Hepatocyte (in vitro differentiated cells): ENCODE data around the gene HMG20A. TPM values are rescaled to one million over a fixed set of nuclear protein-coding genes. Genes with fewer than 3 reads are reported as not detected.

Experiments used
- DNase-seq: peaks from one replicate; pipeline ENCODE4 v3.0.0-alpha.2; 2016; ENCODE audit warnings: low spot score
- H2AFZ ChIP-seq: fragments of 200-600 bp; sonication (generic); 2 replicates; pipeline ENCODE4 v1.6.0; 2016; ENCODE audit warnings: antibody characterized with exemption, mild to moderate bottlenecking
- H3K27ac ChIP-seq: fragments of 200-600 bp; sonication (generic); 2 replicates; pipeline ENCODE4 v1.5.1; 2016; ENCODE audit warnings: mild to moderate bottlenecking
- H3K27me3 ChIP-seq: fragments of 200-600 bp; sonication (generic); 2 replicates; pipeline ENCODE4 v1.6.1; 2016
- H3K36me3 ChIP-seq: fragments of 200-600 bp; sonication (generic); replicated peaks from 2 replicates; pipeline ENCODE4 v1.5.1; 2016; ENCODE audit warnings: low read depth; ENCODE audit not compliant: insufficient read depth
- H3K4me1 ChIP-seq: fragments of 200-600 bp; sonication (generic); 2 replicates; pipeline ENCODE4 v1.5.1; 2016; ENCODE audit warnings: mild to moderate bottlenecking, moderate library complexity; ENCODE audit not compliant: insufficient read depth
- H3K4me2 ChIP-seq: fragments of 200-600 bp; sonication (generic); 2 replicates; pipeline ENCODE4 v1.6.0; 2016
- H3K4me3 ChIP-seq: fragments of 200-600 bp; sonication (generic); 2 replicates; pipeline ENCODE4 v1.5.1; 2016; ENCODE audit warnings: mild to moderate bottlenecking
- H3K79me2 ChIP-seq: fragments of 200-600 bp; sonication (generic); 2 replicates; pipeline ENCODE4 v1.6.0; 2017; ENCODE audit warnings: mild to moderate bottlenecking
- H3K9me2 ChIP-seq: fragments of 200-600 bp; sonication (generic); replicated peaks from 2 replicates; pipeline ENCODE4 v1.6.0; 2017; ENCODE audit warnings: mild to moderate bottlenecking; ENCODE audit not compliant: insufficient read depth
- H3K9me3 ChIP-seq: fragments of 200-600 bp; sonication (generic); 2 replicates; pipeline ENCODE4 v1.5.1; 2016; ENCODE audit warnings: low read depth, mild to moderate bottlenecking
- H4K20me1 ChIP-seq: fragments of 200-600 bp; sonication (generic); 2 replicates; pipeline ENCODE4 v1.6.0; 2016; ENCODE audit warnings: mild to moderate bottlenecking; ENCODE audit not compliant: insufficient read depth, poor library complexity, severe bottlenecking
- EZH2 ChIP-seq: fragments of 200-600 bp; sonication (generic); IDR thresholded peaks from 2 replicates; pipeline ENCODE4 v1.6.1; 2016; ENCODE audit warnings: antibody characterized with exemption, mild to moderate bottlenecking, borderline replicate concordance
- EZH2phosphoT487 ChIP-seq: fragments of 200-600 bp; sonication (generic); IDR thresholded peaks from one replicate; pipeline ENCODE4 v1.6.1; 2018; ENCODE audit warnings: antibody characterized with exemption, mild to moderate bottlenecking, low read depth, moderate library complexity; ENCODE audit not compliant: unreplicated experiment, severe bottlenecking
- WGBS: methylation state at CpG from one replicate; pipeline ENCODE4 v1.1.6; 2016; ENCODE audit warnings: low lambda C conversion rate; ENCODE audit errors: missing lambda C conversion rate; 5-methylcytosine and 5-hydroxymethylcytosine counted together
- polyA plus RNA-seq: library from polyadenylated mRNA; unstranded; fragments of >200 nt; fragmentation: Nextera tagmentation; extraction: Ambion mirVana; gene quantifications from 2 replicates; pipeline ENCODE4 v1.2.1, GENCODE V29; 2016
- total RNA-seq: library from RNA; depleted of rRNA; stranded (reverse); fragments of >200 nt; gene quantifications from 2 replicates; pipeline ENCODE4 v1.2.3, GENCODE V29; 2014
- TF ChIP-seq, protein P1 (sequence below): fragments of 200-600 bp; sonication (generic); IDR thresholded peaks from 2 replicates; pipeline ENCODE4 v1.5.1; 2016; ENCODE audit warnings: antibody characterized with exemption, mild to moderate bottlenecking; ENCODE audit not compliant: poor library complexity

The HMG20A gene
- total and polyA plus RNA-seq, 2 experiments from 2014 or later: 20.3 to 35.0 TPM

DNA sequence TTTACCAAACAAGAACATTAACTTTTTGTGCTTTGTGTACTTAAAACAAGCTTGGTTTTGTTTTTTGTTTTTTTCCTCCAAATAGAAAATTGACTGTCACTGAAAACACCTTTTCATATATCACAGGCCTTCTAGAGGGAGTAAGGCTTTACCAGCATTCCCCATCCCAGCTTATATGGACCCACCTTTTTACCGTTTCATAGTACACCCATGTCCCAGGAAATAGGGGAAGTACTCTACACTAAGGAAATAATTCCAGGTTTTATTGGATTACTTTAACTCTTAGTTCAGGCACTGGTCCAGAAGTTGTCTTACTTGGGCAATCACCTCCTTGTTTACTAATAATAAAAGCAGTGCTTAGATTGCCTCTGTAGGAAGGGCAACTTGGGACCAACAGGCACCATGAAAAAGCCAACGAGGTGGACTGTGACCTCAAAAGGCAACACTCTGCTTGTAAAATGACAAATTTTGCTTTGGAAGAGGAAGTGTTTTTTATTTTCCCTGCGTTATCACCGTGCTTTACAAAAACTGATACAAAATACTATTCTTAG is 26.2 kb downstream of the HMG20A start:
- peaks cover 10% of the 10 kb centered on the region for H3K4me1 ChIP-seq
- H3K4me3 ChIP-seq: no peak overlapping the region
- no peaks in the 10 kb centered on the region for H3K36me3 ChIP-seq
- no peak overlapping the region for H2AFZ ChIP-seq
- peaks cover 33% of the 10 kb centered on the region for H4K20me1 ChIP-seq
- no peaks in the 10 kb centered on the region for H3K27me3 ChIP-seq
- H3K79me2 ChIP-seq: peaks cover 83% of the 10 kb centered on the region
- H3K9me3 ChIP-seq: no peaks in the 10 kb centered on the region
- DNase-seq: peak; percentile 53
- no peaks in the 10 kb centered on the region for H3K9me2 ChIP-seq
- no peak for TF ChIP-seq EZH2phosphoT487
- TF ChIP-seq, protein P1, sequence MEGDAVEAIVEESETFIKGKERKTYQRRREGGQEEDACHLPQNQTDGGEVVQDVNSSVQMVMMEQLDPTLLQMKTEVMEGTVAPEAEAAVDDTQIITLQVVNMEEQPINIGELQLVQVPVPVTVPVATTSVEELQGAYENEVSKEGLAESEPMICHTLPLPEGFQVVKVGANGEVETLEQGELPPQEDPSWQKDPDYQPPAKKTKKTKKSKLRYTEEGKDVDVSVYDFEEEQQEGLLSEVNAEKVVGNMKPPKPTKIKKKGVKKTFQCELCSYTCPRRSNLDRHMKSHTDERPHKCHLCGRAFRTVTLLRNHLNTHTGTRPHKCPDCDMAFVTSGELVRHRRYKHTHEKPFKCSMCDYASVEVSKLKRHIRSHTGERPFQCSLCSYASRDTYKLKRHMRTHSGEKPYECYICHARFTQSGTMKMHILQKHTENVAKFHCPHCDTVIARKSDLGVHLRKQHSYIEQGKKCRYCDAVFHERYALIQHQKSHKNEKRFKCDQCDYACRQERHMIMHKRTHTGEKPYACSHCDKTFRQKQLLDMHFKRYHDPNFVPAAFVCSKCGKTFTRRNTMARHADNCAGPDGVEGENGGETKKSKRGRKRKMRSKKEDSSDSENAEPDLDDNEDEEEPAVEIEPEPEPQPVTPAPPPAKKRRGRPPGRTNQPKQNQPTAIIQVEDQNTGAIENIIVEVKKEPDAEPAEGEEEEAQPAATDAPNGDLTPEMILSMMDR: no peak
- TF ChIP-seq EZH2: no peak
- 46% methylated on average over 4 of the region's 4 CpGs for WGBS
- no peak overlapping the region for H3K4me2 ChIP-seq
- peak overlapping the region; percentile 14 for H3K27ac ChIP-seq

- H3K4me1 ChIP-seq: peaks cover 11% of the 10 kb centered on the region
- no peaks in the 10 kb centered on the region for H3K36me3 ChIP-seq
- no peak for TF ChIP-seq EZH2phosphoT487
- no peak for TF ChIP-seq EZH2
- TF ChIP-seq, protein P1: no peak
- H4K20me1 ChIP-seq: no peaks in the 10 kb centered on the region
- DNase-seq: no peak
- no peak overlapping the region for H2AFZ ChIP-seq
- peaks cover 47% of the 10 kb centered on the region for H3K79me2 ChIP-seq
- H3K9me3 ChIP-seq: no peaks in the 10 kb centered on the region
- no peak overlapping the region for H3K27ac ChIP-seq
- 50% methylated on average over 1 of the region's 1 CpG for WGBS
- H3K4me3 ChIP-seq: no peak overlapping the region
- H3K27me3 ChIP-seq: no peaks in the 10 kb centered on the region
- no peaks in the 10 kb centered on the region for H3K9me2 ChIP-seq
- H3K4me2 ChIP-seq: no peak overlapping the region
Observed at GRCh38 chr15:77454265-77454664, 33.6 kb downstream of the HMG20A start.

- Histone ChIP-seq H3K9me2 (no peaks in the 10 kb centered on the region), H3K79me2 (peaks cover 47% of the 10 kb centered on the region), H3K9me3 (no peaks in the 10 kb centered on the region), H2AFZ (no peak overlapping the region), H4K20me1 (no peaks in the 10 kb centered on the region), H3K4me2 (no peak overlapping the region), H3K36me3 (no peaks in the 10 kb centered on the region), H3K27me3 (no peaks in the 10 kb centered on the region), H3K27ac (peak overlapping the region; percentile 63), H3K4me1 (peaks cover 11% of the 10 kb centered on the region), H3K4me3 (no peak overlapping the region)
- no peak for TF ChIP-seq EZH2
- TF ChIP-seq, protein P1: no peak
- TF ChIP-seq EZH2phosphoT487: no peak
- DNase-seq: no peak
Observed at GRCh38 chr15:77454951-77455350, 34.3 kb downstream of the HMG20A start.
